Hepatic stellate cell (primary cell): ENCODE measurements around the gene SLC25A17.
A peak's percentile ranks its signal among the peaks of the same experiment; 100 is the strongest.
"Not testable (repeated sequence)": the region's sequence is repeated elsewhere in the genome, so short reads cannot be mapped to it uniquely, and the experiment has no call there.

Experiments
- DNase-seq: peaks from one replicate; pipeline ENCODE4 v3.0.0; 2011; ENCODE audit warnings: low spot score

SLC25A17 gene, protein sequence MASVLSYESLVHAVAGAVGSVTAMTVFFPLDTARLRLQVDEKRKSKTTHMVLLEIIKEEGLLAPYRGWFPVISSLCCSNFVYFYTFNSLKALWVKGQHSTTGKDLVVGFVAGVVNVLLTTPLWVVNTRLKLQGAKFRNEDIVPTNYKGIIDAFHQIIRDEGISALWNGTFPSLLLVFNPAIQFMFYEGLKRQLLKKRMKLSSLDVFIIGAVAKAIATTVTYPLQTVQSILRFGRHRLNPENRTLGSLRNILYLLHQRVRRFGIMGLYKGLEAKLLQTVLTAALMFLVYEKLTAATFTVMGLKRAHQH

GRCh38 chr22:40818747-40819598 lies at the start of gene SLC25A17:
SLC25A17 (minus strand) TSS chr22:40819346; CDS start chr22:40819248, 98 bp downstream.
- DNase-seq: peak; percentile 95

DNA sequence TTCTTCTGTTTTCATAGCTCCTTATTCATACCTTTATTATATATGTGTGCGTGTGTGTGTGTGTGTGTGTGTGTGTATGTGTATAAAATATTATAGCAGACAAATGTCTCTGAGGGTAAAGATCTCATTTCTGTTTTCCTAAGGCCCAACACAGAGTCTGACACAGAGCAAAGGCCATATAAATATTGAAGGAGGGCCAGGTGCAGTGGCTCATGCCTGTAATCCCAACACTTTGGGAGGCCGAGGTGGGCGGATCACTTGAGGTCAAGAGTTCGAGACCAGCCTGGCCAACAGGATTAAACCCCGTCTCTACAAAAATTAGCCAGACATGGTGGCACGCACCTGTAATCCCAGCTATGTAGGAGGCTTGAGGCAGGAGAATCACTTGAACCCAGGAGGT lies 49.2 kb upstream of the SLC25A17 start:
- DNase-seq: not testable (repeated sequence)

GRCh38 chr22:40867109-40867508 lies 48.0 kb upstream of the SLC25A17 start:
- no peak for DNase-seq

DNA sequence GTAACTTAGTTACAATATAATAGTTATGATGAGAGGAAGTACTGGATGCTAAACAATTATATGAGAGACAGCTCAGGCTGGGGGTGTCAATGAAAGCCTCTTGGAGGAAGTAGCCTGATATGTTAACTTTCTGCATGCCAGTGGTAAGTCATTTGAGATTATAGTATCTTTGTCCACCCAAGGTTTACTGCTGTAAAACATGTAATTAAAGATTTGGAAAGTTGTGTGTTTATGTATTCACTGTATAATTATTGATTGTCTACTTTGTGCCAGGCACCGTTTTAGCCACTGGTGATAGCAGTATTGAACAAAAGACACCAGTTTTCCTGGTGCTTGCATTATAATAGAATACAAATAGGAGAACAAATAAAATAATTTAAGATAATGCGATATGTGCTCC lies 43.4 kb upstream of the SLC25A17 start:
- no peak for DNase-seq

DNA sequence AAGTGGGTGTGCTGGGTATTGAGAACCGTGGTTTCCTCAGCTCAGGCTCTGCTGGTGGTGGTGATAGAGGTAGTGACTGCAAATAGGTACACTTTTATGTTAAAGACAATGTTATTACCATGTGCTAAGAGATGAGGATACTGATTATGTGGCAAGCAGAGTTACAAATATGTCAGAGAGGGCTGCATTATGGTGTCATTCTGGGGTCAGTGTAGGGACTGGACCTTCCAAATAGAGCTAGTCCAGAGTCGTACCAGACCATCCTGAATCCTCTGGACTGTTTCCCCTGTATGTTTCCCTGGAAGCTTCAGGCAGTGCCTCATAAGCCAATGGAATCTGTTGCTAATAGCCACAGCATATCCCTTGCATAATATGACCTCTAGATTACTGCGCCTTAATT lies 42.9 kb upstream of the SLC25A17 start, which contains the start of gene DNAJB7:
Gene DNAJB7 (minus strand): TSS at position 101 of the 400 bp plus-strand sequence. CDS start 119 bp downstream, outside the sequence.
- no peak for DNase-seq

GRCh38 chr22:40857309-40857855 lies 38.2 kb upstream of the SLC25A17 start:
- DNase-seq: no peak

DNA sequence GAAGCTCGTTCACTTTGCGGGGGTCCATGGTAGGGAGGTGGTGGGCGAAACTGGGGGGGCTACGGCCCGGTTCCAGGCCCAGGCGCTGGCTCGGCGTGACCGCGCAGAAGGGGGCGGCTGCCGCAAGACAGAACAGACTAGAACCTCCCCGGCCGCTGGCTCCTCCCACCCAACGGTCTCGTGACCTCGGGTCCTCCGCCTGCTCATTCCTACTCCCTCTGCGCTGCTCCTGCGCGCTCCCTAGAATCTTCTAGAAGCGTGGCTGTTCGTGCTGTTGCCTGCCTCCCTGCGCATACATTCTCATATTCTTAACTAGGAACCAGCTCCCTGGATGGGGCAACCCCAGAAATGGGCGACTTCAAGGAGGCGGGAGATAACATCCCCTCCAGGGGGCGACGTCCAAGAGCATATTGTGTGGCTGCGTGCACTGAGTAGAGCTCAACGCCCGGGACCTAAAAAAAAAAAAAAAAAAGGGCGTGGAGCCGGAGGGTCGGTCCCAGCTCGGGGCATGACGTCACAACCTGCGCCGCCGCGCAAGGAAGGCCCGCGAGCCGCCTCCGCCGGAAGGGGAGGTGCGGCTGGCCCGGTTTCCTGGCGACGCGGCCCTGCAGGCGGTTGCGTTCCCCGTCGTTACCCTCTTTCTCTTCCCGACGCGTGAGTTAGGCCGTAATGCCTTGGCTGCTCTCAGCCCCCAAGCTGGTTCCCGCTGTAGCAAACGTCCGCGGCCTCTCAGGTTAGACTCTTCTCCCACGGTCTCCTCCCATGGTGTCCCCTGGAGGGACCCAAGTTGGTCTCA lies 37.6 kb upstream of the SLC25A17 start, which contains the start of the genes ST13 and XPNPEP3:
Gene ST13 (minus strand): TSS at position 127 of the 796 bp plus-strand sequence. CDS start 99 bp downstream, at position 28.
Gene XPNPEP3 (plus strand): TSS at position 636 of the 796 bp plus-strand sequence. CDS start 34 bp downstream, at position 670.
- peak; percentile 86 for DNase-seq

- DNase-seq: peak; percentile 27
Measured at GRCh38 chr22:40855979-40856512, 36.9 kb upstream of the SLC25A17 start.

DNA sequence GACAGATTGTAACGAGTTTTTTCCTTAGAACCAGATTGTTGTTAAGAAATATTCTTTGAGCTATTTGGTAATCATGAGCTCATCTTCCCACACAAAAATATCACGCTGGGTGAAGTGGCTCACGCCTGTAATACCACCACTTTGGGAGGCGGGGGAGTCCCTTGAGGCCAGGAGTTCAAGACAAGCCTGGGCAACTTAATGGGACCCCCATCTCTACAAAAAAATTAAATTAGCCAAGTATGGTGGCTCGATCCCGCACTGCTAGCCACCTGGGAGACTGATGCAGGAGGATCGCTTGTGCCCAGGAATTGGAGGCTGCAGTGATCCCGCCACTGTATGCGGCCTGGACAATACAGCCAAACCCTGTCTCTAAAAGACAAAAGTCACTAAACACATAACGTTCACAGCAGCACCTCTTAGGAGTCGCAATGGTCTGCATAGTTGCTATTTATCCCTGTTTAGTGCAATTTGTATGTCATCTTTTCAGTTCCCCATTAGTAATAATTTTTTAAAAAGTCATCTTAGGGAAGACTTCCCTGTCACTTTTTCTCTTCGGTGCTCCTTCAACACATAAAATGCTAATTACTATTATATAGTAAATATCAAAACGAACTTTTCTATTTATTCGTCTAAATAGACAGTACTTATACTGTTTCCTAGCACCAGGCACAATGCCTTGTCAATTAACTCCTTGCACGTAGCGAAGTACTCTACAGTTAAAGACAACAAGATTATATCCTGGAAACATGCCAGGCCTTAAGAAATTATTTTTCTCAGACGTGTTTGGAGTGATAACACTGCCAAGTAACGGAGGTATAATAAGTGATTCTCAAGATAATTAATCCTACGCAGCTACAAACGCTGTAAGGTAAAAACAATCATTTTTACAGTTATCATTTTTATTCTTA lies 36.2 kb upstream of the SLC25A17 start:
- no peak for DNase-seq

- no peak for DNase-seq
Measured at GRCh38 chr22:40853961-40854360, 34.8 kb upstream of the SLC25A17 start.

DNA sequence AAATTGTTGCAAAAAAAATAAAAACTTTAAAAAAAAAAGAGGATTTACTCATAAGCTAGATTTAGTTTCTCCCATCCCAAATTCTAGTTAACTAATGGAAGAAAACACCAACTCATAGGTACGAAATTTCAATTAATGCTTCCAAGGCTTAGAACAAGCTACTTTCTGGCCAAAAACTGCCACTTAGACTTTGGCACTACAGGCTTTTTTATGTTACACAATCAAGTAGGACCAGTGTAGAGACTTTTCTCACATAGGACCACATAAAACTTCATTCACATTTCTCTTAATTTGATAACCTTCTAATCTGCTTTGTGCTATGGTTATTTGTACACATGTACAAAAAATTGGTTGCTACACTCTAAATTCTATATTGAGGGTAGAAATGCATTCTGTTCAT lies 34.2 kb upstream of the SLC25A17 start:
- no peak for DNase-seq

- not testable (repeated sequence) for DNase-seq
Measured at GRCh38 chr22:40845816-40846215, 26.7 kb upstream of the SLC25A17 start.

GRCh38 chr22:40844951-40845350 lies 25.8 kb upstream of the SLC25A17 start:
- DNase-seq: no peak

DNA sequence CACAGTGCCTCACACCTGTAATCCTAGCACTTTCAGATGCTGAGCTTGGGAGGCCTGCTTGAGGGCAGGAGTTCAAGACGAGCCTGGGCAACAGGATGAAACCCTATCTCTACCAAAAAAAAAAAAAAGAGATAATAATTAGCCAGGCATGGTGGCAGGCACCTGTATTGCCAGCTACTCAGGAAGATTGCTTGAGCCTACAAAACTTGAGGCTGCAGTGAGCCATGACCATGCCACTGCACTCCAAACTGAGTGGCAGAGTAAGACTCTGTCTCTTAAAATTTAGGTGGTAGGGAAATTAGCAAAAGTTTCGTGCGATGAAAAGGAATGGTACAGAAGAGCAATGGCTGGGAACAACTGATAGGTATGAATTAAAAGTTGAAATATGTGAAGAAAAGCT lies 19.3 kb upstream of the SLC25A17 start:
- no peak for DNase-seq

DNA sequence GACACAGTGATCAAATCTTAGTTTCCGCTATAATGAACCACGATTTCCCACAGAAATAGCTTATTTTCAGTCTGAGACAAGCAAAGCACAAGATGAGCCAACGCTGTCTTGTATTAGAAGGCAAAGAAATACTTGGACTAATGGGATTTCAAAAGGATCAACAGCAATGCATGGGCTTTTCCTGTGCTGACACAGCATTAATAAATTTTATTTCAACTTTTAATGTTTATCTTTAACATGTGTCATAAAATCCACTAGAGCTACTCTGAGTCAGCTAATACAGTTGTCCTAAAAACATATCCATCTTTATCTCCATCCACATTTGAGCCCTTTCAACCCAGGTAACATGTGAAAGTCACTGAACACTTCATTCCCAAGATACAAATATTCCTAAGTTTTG lies 15.5 kb upstream of the SLC25A17 start:
- DNase-seq: no peak

DNA sequence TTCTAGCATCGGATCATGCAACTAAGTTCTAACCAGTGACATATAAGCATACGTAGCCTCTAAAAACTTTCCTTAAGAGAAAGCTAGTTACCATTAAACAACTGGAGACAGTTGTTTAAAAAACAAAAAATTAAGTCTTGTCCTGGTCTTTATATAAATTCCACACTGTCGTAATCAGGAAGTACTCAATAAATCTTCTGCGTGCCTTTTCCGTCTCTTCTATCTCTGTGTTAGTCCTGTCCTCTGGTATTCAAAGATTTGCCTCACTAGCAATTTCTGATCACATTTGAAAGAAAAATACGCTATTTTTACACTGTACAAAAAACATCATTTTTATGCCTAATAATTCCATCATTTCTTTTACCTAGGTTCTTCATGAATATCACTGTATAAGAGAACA lies 10.0 kb upstream of the SLC25A17 start:
- no peak for DNase-seq

- no peak for DNase-seq
Measured at GRCh38 chr22:40826984-40827741, 8.0 kb upstream of the SLC25A17 start.

DNA sequence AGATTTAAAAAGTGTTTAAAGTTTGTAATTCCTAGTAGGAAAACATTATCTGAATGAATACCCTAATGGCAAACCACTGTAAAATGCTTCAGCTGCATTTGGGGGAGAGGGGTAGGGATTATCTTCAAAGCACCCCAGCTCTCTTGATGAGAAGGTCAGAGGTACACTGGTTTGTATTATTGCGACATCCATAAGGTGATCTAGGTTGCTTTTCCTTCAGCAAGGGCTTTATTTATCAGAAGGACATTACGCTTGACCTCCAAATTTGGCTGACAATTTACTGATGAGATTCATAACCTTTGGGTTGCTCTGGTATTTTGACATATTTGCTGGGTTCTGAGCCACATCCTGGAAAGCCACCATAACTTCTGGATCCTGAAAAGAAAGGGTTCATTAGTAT lies 7.1 kb upstream of the SLC25A17 start:
- DNase-seq: not testable (repeated sequence)

GRCh38 chr22:40823426-40823825 lies 4.3 kb upstream of the SLC25A17 start:
- no peak for DNase-seq
